AG04450 (cell line): ENCODE measurements around the gene KMT2B. TPM values are rescaled to one million over a fixed set of nuclear protein-coding genes. Genes with fewer than 3 reads are reported as not detected.

Source experiments
- CTCF ChIA-PET: fragments of 300-600, 350-600 bp; formaldehyde crosslinking; extraction: SDS; loops from one replicate; lab custom pipeline; 2022; ENCODE audit warnings: antibody characterized with exemption, inconsistent platforms; lab: Charles Lee
- POLR2A ChIA-PET: fragments of 350-600 bp; formaldehyde crosslinking; extraction: SDS; loops from one replicate; lab custom pipeline; 2021; ENCODE audit warnings: antibody characterized with exemption, inconsistent platforms; lab: Yijun Ruan, JAX
- DNase-seq: peaks from one replicate; pipeline ENCODE4 v3.0.0-alpha.2; 2011; ENCODE audit warnings: low read depth, low spot score
- H3K27ac ChIP-seq: one replicate; pipeline ENCODE4 v1.5.1; 2012; ENCODE audit warnings: low read depth, low read length, control low read depth
- H3K27me3 ChIP-seq: one replicate; pipeline ENCODE4 v1.6.0; 2012; ENCODE audit warnings: low read length; ENCODE audit not compliant: control insufficient read depth, insufficient read depth
- H3K4me3 ChIP-seq: 2 replicates; pipeline ENCODE4 v1.5.1; 2011; ENCODE audit warnings: mild to moderate bottlenecking, low read depth, low read length, control low read depth
- H3K9me3 ChIP-seq: 2 replicates; pipeline ENCODE4 v1.5.1; 2012; ENCODE audit warnings: low read length; ENCODE audit not compliant: control insufficient read depth, insufficient read depth
- CTCF ChIP-seq: IDR thresholded peaks from 2 replicates; pipeline ENCODE4 v1.5.1; 2011; ENCODE audit warnings: low read depth, low read length, control low read depth, inconsistent platforms
- polyA minus RNA-seq: library from RNA; depleted of rRNA, polyadenylated mRNA; stranded (reverse); fragments of >200 nt; gene quantifications from 2 replicates; pipeline ENCODE4 v1.2.3, GENCODE V29; 2011; rRNA and poly(A)+ RNA removed
- polyA plus RNA-seq: library from polyadenylated mRNA; depleted of rRNA; stranded (reverse); fragments of >200 nt; gene quantifications from 2 replicates; pipeline ENCODE4 v1.2.3, GENCODE V29; 2011; rRNA removed

Gene KMT2B
- 6.1 and 8.7 TPM in 2 replicates for polyA plus RNA-seq
- polyA minus RNA-seq: 13.9 and 18.6 TPM in 2 replicates

DNA sequence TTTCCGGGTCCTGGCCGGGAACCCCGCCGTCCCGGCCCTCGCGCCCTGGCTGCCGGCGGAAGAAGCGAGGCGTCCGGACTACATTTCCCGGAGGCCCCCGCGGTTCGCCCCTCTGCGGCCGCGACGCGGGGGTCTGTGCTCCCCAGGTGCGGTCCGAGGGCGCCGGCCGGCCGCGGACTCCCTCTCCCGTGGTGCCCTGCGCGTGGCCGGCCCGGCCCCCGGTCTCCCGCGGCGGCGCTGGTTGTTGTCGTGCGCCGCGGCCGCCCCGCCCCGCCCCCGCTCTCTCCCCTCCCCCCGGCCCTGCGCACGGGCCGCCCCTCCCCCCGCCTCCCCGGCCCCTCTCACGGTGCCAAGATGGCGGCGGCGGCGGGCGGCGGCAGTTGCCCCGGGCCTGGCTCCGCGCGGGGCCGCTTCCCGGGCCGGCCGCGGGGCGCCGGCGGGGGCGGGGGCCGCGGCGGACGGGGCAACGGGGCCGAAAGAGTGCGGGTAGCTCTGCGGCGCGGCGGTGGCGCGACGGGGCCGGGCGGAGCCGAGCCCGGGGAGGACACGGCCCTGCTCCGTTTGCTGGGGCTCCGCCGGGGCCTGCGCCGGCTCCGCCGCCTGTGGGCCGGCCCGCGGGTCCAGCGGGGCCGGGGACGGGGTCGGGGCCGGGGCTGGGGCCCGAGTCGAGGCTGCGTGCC lies at the start of gene KMT2B:
Gene KMT2B, plus strand, starts transcription at position 339 of the 680 bp plus-strand sequence. Its CDS starts 16 bp downstream, at position 355.
- CTCF ChIA-PET: no interaction called here
- DNase-seq: no peak
- TF ChIP-seq CTCF: no peak
- Histone ChIP-seq H3K9me3 (no peaks in the 10 kb centered on the region; the same call in 1 of the 2 replicates), H3K4me3 (peak within 1 kb of the TSS; percentile 90), H3K27me3 (no peaks in the 10 kb centered on the region), H3K27ac (peak within 1 kb of the TSS; percentile 57)
- POLR2A ChIA-PET: no interaction called here

- Histone ChIP-seq H3K27ac (no peak overlapping the region), H3K27me3 (peaks cover 9% of the 10 kb centered on the region), H3K4me3 (no peak overlapping the region), H3K9me3 (no peaks in the 10 kb centered on the region; the same call in 1 of the 2 replicates)
- ChIA-PET POLR2A (interaction anchor here (0.9 kb wide), 1 partner anchor 9 kb away, joined by 8 read pairs; no protein-coding TSS in a partner anchor), CTCF (interaction anchor here (0.5 kb wide), 1 partner anchor 552 kb away, joined by 8 read pairs; no protein-coding TSS in a partner anchor)
- TF ChIP-seq CTCF: no peak
- no peak for DNase-seq
Measured at GRCh38 chr19:35669566-35669965, 48.2 kb upstream of the KMT2B start.

DNA sequence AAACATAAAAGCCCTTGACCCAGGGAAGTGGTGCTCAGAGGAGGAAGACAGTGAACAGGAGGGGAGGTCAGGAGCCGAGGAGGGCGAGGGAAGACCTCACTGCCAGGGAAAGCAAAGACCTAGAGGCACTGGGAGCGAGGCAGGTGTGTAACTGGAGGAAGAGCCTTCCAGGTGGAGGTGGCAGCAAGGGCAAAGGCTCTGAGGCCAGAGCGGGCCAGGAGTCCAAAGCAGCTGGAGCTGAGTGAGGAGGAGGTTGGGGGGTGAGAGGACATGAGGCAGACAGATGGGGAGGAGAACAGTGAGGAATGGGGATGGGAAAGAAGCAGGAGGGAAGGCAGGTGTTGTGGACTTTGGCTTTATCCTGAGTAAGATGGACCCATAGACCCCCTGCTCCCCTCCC lies 47.8 kb upstream of the KMT2B start:
- H3K9me3 ChIP-seq: no peaks in the 10 kb centered on the region; the same call in 1 of the 2 replicates
- ChIA-PET CTCF (no interaction called here), POLR2A (interaction anchor here (0.9 kb wide), 1 partner anchor 10 kb away, joined by 8 read pairs; no protein-coding TSS in a partner anchor)
- H3K27me3 ChIP-seq: peaks cover 9% of the 10 kb centered on the region
- no peak overlapping the region for H3K27ac ChIP-seq
- TF ChIP-seq CTCF: no peak
- no peak for DNase-seq
- no peak overlapping the region for H3K4me3 ChIP-seq

DNA sequence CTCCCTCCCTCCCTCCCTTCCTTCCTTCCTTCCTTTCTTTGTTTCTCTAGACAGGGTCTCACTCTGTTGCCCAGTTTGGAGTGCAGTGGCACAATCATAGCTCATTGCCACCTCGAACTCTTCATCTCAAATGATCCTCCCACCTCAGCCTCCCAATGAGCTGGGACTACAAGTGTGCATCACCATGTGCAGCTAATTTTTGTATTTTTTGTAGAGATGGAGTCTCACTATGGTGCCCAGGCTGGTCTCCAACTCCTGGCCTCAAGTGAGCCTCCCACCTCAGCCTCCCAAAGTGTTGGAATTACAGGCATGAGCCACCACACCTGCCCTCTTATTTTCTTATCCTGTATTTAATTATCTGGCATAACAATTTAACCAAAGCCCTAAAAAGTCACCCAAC lies 47.1 kb upstream of the KMT2B start:
- TF ChIP-seq CTCF: no peak
- DNase-seq: no peak
- H3K27ac ChIP-seq: no peak overlapping the region
- no peak overlapping the region for H3K4me3 ChIP-seq
- CTCF ChIA-PET: no interaction called here
- POLR2A ChIA-PET: no interaction called here
- no peaks in the 10 kb centered on the region; the same call in 1 of the 2 replicates for H3K9me3 ChIP-seq
- H3K27me3 ChIP-seq: peaks cover 9% of the 10 kb centered on the region

- no peak for TF ChIP-seq CTCF
- ChIA-PET CTCF (no interaction called here), POLR2A (no interaction called here)
Measured at GRCh38 chr19:35671818-35672217, 46.0 kb upstream of the KMT2B start.

More at GRCh38 chr19:35671818-35672217, 46.0 kb upstream of the KMT2B start:
- DNase-seq: no peak
- peaks cover 9% of the 10 kb centered on the region for H3K27me3 ChIP-seq
- no peak overlapping the region for H3K4me3 ChIP-seq
- no peaks in the 10 kb centered on the region; the same call in 1 of the 2 replicates for H3K9me3 ChIP-seq
- no peak overlapping the region for H3K27ac ChIP-seq
